CD4-positive, alpha-beta memory T cell (primary cell): Measurements from ENCODE around the gene EIF4E1B. TPM values are rescaled to one million over a fixed set of nuclear protein-coding genes. Genes with fewer than 3 reads are reported as not detected.
A peak's percentile ranks its signal among the peaks of the same experiment; 100 is the strongest.

Experiments used
- CTCF ChIA-PET: fragments of 350-600 bp; sonication (Branson Sonifier 250); formaldehyde crosslinking; loops from one replicate; lab custom pipeline; 2021; ENCODE audit warnings: inconsistent platforms; ENCODE audit not compliant: partially characterized antibody; lab: Charles Lee
- POLR2A ChIA-PET: fragments of 350-600 bp; sonication (Branson Sonifier 250); formaldehyde crosslinking; loops from one replicate; lab custom pipeline; 2021; ENCODE audit not compliant: partially characterized antibody; lab: Charles Lee
- DNase-seq, 5 donors: peaks; one replicate each; pipeline versions ENCODE4 v3.0.0 to v3.0.0-alpha.2; 2020 to 2022; ENCODE audit warnings: mixed read lengths in 1 of 5
- H3K27ac ChIP-seq: one replicate; pipeline ENCODE4 v1.7.0; 2013; ENCODE audit warnings: low read depth, low read length
- H3K27me3 ChIP-seq: 2 replicates; pipeline ENCODE4 v1.7.0; 2013; ENCODE audit warnings: mild to moderate bottlenecking, low read length, moderate library complexity; ENCODE audit not compliant: insufficient read depth
- H3K36me3 ChIP-seq: 2 replicates; pipeline ENCODE4 v1.7.0; 2013; ENCODE audit warnings: mild to moderate bottlenecking, low read length, moderate library complexity; ENCODE audit not compliant: insufficient read depth
- H3K4me1 ChIP-seq: 2 replicates; pipeline ENCODE4 v1.7.0; 2013; ENCODE audit warnings: mild to moderate bottlenecking, low read length, moderate library complexity; ENCODE audit not compliant: insufficient read depth
- H3K4me3 ChIP-seq, 2 donors: one replicate each; pipeline ENCODE4 v1.7.0; 2013; ENCODE audit warnings: low read length in 2 of 2, mild to moderate bottlenecking in 1 of 2
- H3K9me3 ChIP-seq, 2 donors: one replicate each; pipeline ENCODE4 v1.7.0; 2013; ENCODE audit warnings: low read length in 2 of 2, control low read depth in 1 of 2; ENCODE audit not compliant: control insufficient read depth in 1 of 2
- H3K27ac Mint-ChIP-seq, 7 donors: one replicate each; pipeline ENCODE4 v1.8.0; 2020 to 2021; ENCODE audit warnings: mixed read lengths in 7 of 7, mild to moderate bottlenecking in 6 of 7, inconsistent platforms in 3 of 7, moderate library complexity in 3 of 7
- H3K27me3 Mint-ChIP-seq, 2 donors: one replicate each; pipeline ENCODE4 v1.8.0; 2020 to 2021; ENCODE audit warnings: mixed read lengths in 2 of 2
- H3K36me3 Mint-ChIP-seq, 2 donors: one replicate each; pipeline ENCODE4 v1.8.0; 2020 to 2021; ENCODE audit warnings: mixed read lengths in 2 of 2, inconsistent platforms in 1 of 2, mild to moderate bottlenecking in 1 of 2
- H3K4me1 Mint-ChIP-seq, 4 donors: one replicate each; pipeline ENCODE4 v1.8.0; 2020 to 2021; ENCODE audit warnings: mixed read lengths in 4 of 4, mild to moderate bottlenecking in 1 of 4
- H3K4me3 Mint-ChIP-seq, 8 donors: one replicate each; pipeline ENCODE4 v1.8.0; 2020 to 2021; ENCODE audit warnings: mixed read lengths in 8 of 8, mild to moderate bottlenecking in 7 of 8, moderate library complexity in 6 of 8, inconsistent platforms in 3 of 8
- H3K9me3 Mint-ChIP-seq, 8 donors: one replicate each; pipeline ENCODE4 v1.8.0; 2020 to 2021; ENCODE audit warnings: mixed read lengths in 8 of 8, mild to moderate bottlenecking in 5 of 8, inconsistent platforms in 3 of 8, moderate library complexity in 1 of 8
- intact Hi-C: fragments of 100-400 bp; cut with micrococcal nuclease; formaldehyde crosslinking; loops from one replicate; pipeline ENCODE4 v1.15.1; 2023
- polyA plus RNA-seq, 2 donors: library from polyadenylated mRNA; unstranded; fragments of 300-500 nt; fragmentation: Illumina TruSeq; gene quantifications; one replicate each; pipeline ENCODE4 v1.2.3, GENCODE V29; 2021
- total RNA-seq, 2 experiments: library from RNA; stranded (reverse); gene quantifications; one replicate each; pipeline ENCODE4 v1.2.3, GENCODE V29; 2021

The EIF4E1B gene
- total and polyA plus RNA-seq, 4 experiments from 2014 or later = not detected

- POLR2A ChIA-PET = interaction anchor here (1.6 kb wide), 1 partner anchor 69 kb away, joined by 3 read pairs; the partner anchor contains the start of gene RNF44
- Mint-ChIP-seq H3K4me1 (peaks cover 7 to 15% (median 9%) of the 10 kb centered on the region in 4 donors), H3K9me3 (peaks cover 0 to 7% (median 0%) of the 10 kb centered on the region in 8 donors), H3K36me3 (peaks cover 0 to 5% of the 10 kb centered on the region in 2 donors), H3K4me3 (no peak overlapping the region), H3K27me3 (peaks cover 0 to 5% of the 10 kb centered on the region in 2 donors), H3K27ac (no peak overlapping the region)
- H3K27me3 ChIP-seq = no peaks in the 10 kb centered on the region
- no peaks in the 10 kb centered on the region for H3K9me3 ChIP-seq
- H3K36me3 ChIP-seq = no peaks in the 10 kb centered on the region
- H3K4me3 ChIP-seq = no peak overlapping the region
- no peak for DNase-seq
- peaks cover 8% of the 10 kb centered on the region for H3K4me1 ChIP-seq
- CTCF ChIA-PET = no interaction called here
- H3K27ac ChIP-seq = no peak overlapping the region
- intact Hi-C loops = no loop called here
Measured at GRCh38 chr5:176606032-176606431, 24.4 kb upstream of the EIF4E1B start.

GRCh38 chr5:176606875-176607274 is 23.6 kb upstream of the EIF4E1B start:
- intact Hi-C loops = no loop called here
- Mint-ChIP-seq H3K9me3 (peaks cover 0 to 7% (median 0%) of the 10 kb centered on the region in 8 donors), H3K27ac (no peak overlapping the region), H3K4me3 (no peak overlapping the region), H3K4me1 (peaks cover 7 to 16% (median 13%) of the 10 kb centered on the region in 4 donors), H3K36me3 (peaks cover 0 to 5% of the 10 kb centered on the region in 2 donors), H3K27me3 (peaks cover 3 to 11% of the 10 kb centered on the region in 2 donors)
- DNase-seq = no peak
- POLR2A ChIA-PET = interaction anchor here (1.6 kb wide), 1 partner anchor 70 kb away, joined by 3 read pairs; the partner anchor contains the start of gene RNF44
- Histone ChIP-seq H3K36me3 (no peaks in the 10 kb centered on the region), H3K27ac (no peak overlapping the region), H3K4me3 (no peak overlapping the region), H3K4me1 (peaks cover 8% of the 10 kb centered on the region), H3K27me3 (no peaks in the 10 kb centered on the region), H3K9me3 (no peaks in the 10 kb centered on the region)
- CTCF ChIA-PET = interaction anchor here (0.7 to 1.6 kb wide), 2 partner anchors 9 to 11 kb away, joined by 3 to 6 read pairs; no protein-coding TSS in a partner anchor

- no peaks in the 10 kb centered on the region for H3K27me3 ChIP-seq
- no peak overlapping the region for H3K4me3 ChIP-seq
- ChIA-PET POLR2A (interaction anchor here (0.9 kb wide), 1 partner anchor 14 kb away, joined by 3 read pairs; no protein-coding TSS in a partner anchor), CTCF (interaction anchor here (1.6 kb wide), 1 partner anchor 12 kb away, joined by 6 read pairs; no protein-coding TSS in a partner anchor)
- H3K36me3 Mint-ChIP-seq = peaks cover 0 to 5% of the 10 kb centered on the region in 2 donors
- no peaks in the 10 kb centered on the region for H3K9me3 ChIP-seq
- H3K27ac Mint-ChIP-seq = peak overlapping the region in 1 of 7 donors; percentile 83
- H3K36me3 ChIP-seq = no peaks in the 10 kb centered on the region
- peaks cover 7 to 20% of the 10 kb centered on the region in 2 donors for H3K27me3 Mint-ChIP-seq
- no peak overlapping the region for H3K27ac ChIP-seq
- intact Hi-C loops = no loop called here
- H3K4me1 ChIP-seq = peaks cover 8% of the 10 kb centered on the region
- DNase-seq = no peak
- peak overlapping the region; percentile 88 to 95 (median 91) for H3K4me3 Mint-ChIP-seq
- peaks cover 0 to 6% (median 0%) of the 10 kb centered on the region in 8 donors for H3K9me3 Mint-ChIP-seq
- peaks cover 7 to 20% (median 13%) of the 10 kb centered on the region in 4 donors for H3K4me1 Mint-ChIP-seq
Measured at GRCh38 chr5:176608142-176608705, 22.3 kb upstream of the EIF4E1B start.

- ChIA-PET CTCF (interaction anchor here (1.3 kb wide), 1 partner anchor 52 kb away, joined by 4 read pairs; no protein-coding TSS in a partner anchor), POLR2A (no interaction called here)
- Histone ChIP-seq H3K4me3 (peak overlapping the region in 1 of 2 donors; percentile 37), H3K4me1 (peaks cover 8% of the 10 kb centered on the region), H3K36me3 (no peaks in the 10 kb centered on the region), H3K9me3 (no peaks in the 10 kb centered on the region), H3K27ac (no peak overlapping the region), H3K27me3 (no peaks in the 10 kb centered on the region)
- intact Hi-C loops = no loop called here
- peaks cover 0 to 5% of the 10 kb centered on the region in 2 donors for H3K36me3 Mint-ChIP-seq
- peak overlapping the region; percentile 47 to 93 (median 53) for H3K27ac Mint-ChIP-seq
- H3K4me1 Mint-ChIP-seq = peaks cover 7 to 20% (median 13%) of the 10 kb centered on the region in 4 donors
- peaks cover 0 to 4% (median 0%) of the 10 kb centered on the region in 8 donors for H3K9me3 Mint-ChIP-seq
- no peak for DNase-seq
- peaks cover 8 to 27% of the 10 kb centered on the region in 2 donors for H3K27me3 Mint-ChIP-seq
- peak overlapping the region; percentile 88 to 95 (median 91) for H3K4me3 Mint-ChIP-seq
Measured at GRCh38 chr5:176608937-176609723, 21.3 kb upstream of the EIF4E1B start.

- Mint-ChIP-seq H3K27me3 (peaks cover 9 to 32% of the 10 kb centered on the region in 2 donors), H3K4me3 (peak within 1 kb of the TSS; percentile 88 to 95 (median 91)), H3K36me3 (peaks cover 0 to 5% of the 10 kb centered on the region in 2 donors), H3K9me3 (peaks cover 0 to 4% (median 0%) of the 10 kb centered on the region in 8 donors), H3K4me1 (peaks cover 7 to 20% (median 13%) of the 10 kb centered on the region in 4 donors), H3K27ac (peak within 1 kb of the TSS in 6 of 7 donors; percentile 49 to 93 (median 62))
- peak in 4 of 5 donors; percentile 31 to 64 (median 40) for DNase-seq
- Histone ChIP-seq H3K4me1 (peaks cover 8% of the 10 kb centered on the region), H3K4me3 (peak within 1 kb of the TSS in 1 of 2 donors; percentile 62), H3K9me3 (no peaks in the 10 kb centered on the region), H3K27me3 (no peaks in the 10 kb centered on the region), H3K36me3 (no peaks in the 10 kb centered on the region), H3K27ac (no peak within 1 kb of the TSS)
- intact Hi-C loops = no loop called here
- POLR2A ChIA-PET = no interaction called here
- CTCF ChIA-PET = interaction anchor here (1.3 kb wide), 1 partner anchor 51 kb away, joined by 4 read pairs; no protein-coding TSS in a partner anchor
Measured at GRCh38 chr5:176609724-176610434, 20.6 kb upstream of the EIF4E1B start, which contains the start of gene GPRIN1. TSS of gene GPRIN1 (minus strand) at chr5:176610156. CDS start at chr5:176599834, 10,322 bp downstream.

GRCh38 chr5:176610435-176610773 is 20.1 kb upstream of the EIF4E1B start:
- Histone ChIP-seq H3K9me3 (no peaks in the 10 kb centered on the region), H3K36me3 (no peaks in the 10 kb centered on the region), H3K4me3 (peak overlapping the region in 1 of 2 donors; percentile 62), H3K27me3 (no peaks in the 10 kb centered on the region), H3K4me1 (peaks cover 8% of the 10 kb centered on the region), H3K27ac (no peak overlapping the region)
- peaks cover 11 to 34% of the 10 kb centered on the region in 2 donors for H3K27me3 Mint-ChIP-seq
- peaks cover 0 to 4% (median 0%) of the 10 kb centered on the region in 8 donors for H3K9me3 Mint-ChIP-seq
- POLR2A ChIA-PET = no interaction called here
- CTCF ChIA-PET = interaction anchor here (1.3 kb wide), 1 partner anchor 50 kb away, joined by 4 read pairs; no protein-coding TSS in a partner anchor
- peak overlapping the region; percentile 64 to 85 (median 78) for H3K4me3 Mint-ChIP-seq
- intact Hi-C loops = no loop called here
- peaks cover 0 to 5% of the 10 kb centered on the region in 2 donors for H3K36me3 Mint-ChIP-seq
- H3K27ac Mint-ChIP-seq = no peak overlapping the region
- no peak for DNase-seq
- H3K4me1 Mint-ChIP-seq = peaks cover 7 to 20% (median 13%) of the 10 kb centered on the region in 4 donors
